Mammary epithelial cell (primary cell): ENCODE measurements around the gene OGFRL1.

ENCODE experiments used
- EZH2 ChIP-seq: IDR thresholded peaks from 2 replicates; pipeline ENCODE4 v1.6.1; 2012; ENCODE audit warnings: low read length, inconsistent platforms, borderline replicate concordance
- TF ChIP-seq, protein P1 (sequence below), 2 donors: IDR thresholded peaks in 1 of 2; conservative IDR thresholded peaks in 1 of 2; 2 replicates each; pipeline ENCODE4 v1.5.1; 2011 to 2012; ENCODE audit warnings: inconsistent platforms in 2 of 2, low read length in 2 of 2, mild to moderate bottlenecking in 2 of 2, control low read depth in 1 of 2, low read depth in 1 of 2; ENCODE audit not compliant: insufficient read depth in 1 of 2; ENCODE audit errors: extremely low read depth in 1 of 2

- TF ChIP-seq, protein P1, sequence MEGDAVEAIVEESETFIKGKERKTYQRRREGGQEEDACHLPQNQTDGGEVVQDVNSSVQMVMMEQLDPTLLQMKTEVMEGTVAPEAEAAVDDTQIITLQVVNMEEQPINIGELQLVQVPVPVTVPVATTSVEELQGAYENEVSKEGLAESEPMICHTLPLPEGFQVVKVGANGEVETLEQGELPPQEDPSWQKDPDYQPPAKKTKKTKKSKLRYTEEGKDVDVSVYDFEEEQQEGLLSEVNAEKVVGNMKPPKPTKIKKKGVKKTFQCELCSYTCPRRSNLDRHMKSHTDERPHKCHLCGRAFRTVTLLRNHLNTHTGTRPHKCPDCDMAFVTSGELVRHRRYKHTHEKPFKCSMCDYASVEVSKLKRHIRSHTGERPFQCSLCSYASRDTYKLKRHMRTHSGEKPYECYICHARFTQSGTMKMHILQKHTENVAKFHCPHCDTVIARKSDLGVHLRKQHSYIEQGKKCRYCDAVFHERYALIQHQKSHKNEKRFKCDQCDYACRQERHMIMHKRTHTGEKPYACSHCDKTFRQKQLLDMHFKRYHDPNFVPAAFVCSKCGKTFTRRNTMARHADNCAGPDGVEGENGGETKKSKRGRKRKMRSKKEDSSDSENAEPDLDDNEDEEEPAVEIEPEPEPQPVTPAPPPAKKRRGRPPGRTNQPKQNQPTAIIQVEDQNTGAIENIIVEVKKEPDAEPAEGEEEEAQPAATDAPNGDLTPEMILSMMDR (conservative IDR thresholded peaks at IDR 0.05 in 1 of 2, IDR thresholded peaks at IDR 0.05 in 1 of 2; ENCODE audit: extremely low read depth in 1 of 2, insufficient read depth in 1 of 2, low read depth in 1 of 2, low read length in 2 of 2), result no peak
- TF ChIP-seq EZH2, result no peak
These were observed 46.2 kb downstream of the OGFRL1 start for GRCh38 chr6:71334768-71335167.
